MG63 (cell line): ENCODE data around the gene GYPC. TPM values are rescaled to one million over a fixed set of nuclear protein-coding genes. Genes with fewer than 3 reads are reported as not detected.
A peak's percentile ranks its signal among the peaks of the same experiment; 100 is the strongest.
"Not testable (repeated sequence)": the region's sequence is repeated elsewhere in the genome, so short reads cannot be mapped to it uniquely, and the experiment has no call there.

Experiments used
- DNase-seq: peaks from one replicate; pipeline ENCODE4 v3.0.0-alpha.2; 2020
- H3K27me3 ChIP-seq: fragments of 250-450 bp; sonication (Bioruptor Pico); 2 replicates; pipeline ENCODE4 v1.5.1; 2020; ENCODE audit warnings: mild to moderate bottlenecking, moderate library complexity
- H3K36me3 ChIP-seq: fragments of 250-450 bp; sonication (Bioruptor Pico); 2 replicates; pipeline ENCODE4 v1.5.1; 2020; ENCODE audit warnings: mild to moderate bottlenecking, moderate library complexity
- H3K4me3 ChIP-seq: fragments of 250-450 bp; sonication (Bioruptor Pico); 2 replicates; pipeline ENCODE4 v1.5.1; 2020; ENCODE audit warnings: mild to moderate bottlenecking, moderate library complexity
- H3K9me3 ChIP-seq: fragments of 250-450 bp; sonication (Bioruptor Pico); 2 replicates; pipeline ENCODE4 v1.5.1; 2020; ENCODE audit warnings: mild to moderate bottlenecking, moderate library complexity
- total RNA-seq: library from RNA; depleted of rRNA; stranded (reverse); fragments of >200 nt; shearing (Covaris generic); gene quantifications from 2 replicates; pipeline ENCODE4 v1.2.3, GENCODE V29; 2014; ENCODE audit warnings: low replicate concordance

The GYPC gene
- total RNA-seq, 1 experiment from 2014 or later = 118 TPM

DNA sequence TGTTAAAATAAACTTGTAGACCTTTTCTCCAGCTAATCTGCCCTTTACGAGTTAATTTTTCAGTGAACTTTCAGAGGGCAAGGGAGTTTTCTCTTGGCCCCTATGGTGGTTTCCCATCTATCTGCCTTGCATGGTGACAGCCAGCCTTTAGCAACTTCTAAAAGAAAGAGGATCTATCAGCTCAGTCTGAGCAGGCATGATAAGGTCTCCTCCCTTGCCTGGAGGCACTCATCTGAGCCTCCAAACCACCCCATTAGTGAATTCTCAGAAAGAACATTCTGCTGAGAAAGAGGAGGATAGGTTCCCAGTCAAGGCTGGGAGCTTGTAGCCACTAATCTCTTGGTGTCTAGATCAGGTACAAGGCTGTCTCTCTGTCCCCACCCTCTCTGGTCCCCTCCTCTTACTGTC, 10.7 kb upstream of the GYPC start:
- no peaks in the 10 kb centered on the region for H3K9me3 ChIP-seq

DNA sequence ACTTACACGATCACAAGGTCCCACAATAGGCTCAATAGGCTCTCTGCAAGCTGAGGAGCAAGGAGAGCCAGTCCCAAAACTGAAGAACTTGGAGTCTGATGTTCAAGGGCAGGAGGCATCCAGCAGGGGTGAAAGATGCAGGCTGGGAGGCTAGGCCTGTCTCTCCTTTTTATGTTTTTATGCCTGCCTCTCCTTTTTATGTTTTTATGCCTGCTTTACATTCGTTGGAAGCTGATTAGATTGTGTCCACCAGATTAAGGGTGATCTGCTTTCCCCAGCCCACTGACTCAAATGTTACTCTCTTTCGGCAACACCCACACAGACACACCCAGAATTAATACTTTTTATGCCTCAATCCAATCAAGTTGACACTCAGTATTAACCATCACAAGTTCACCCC, 9.9 kb upstream of the GYPC start:
- H3K4me3 ChIP-seq = no peak overlapping the region
- H3K9me3 ChIP-seq = no peaks in the 10 kb centered on the region
- no peak for DNase-seq
- no peaks in the 10 kb centered on the region for H3K36me3 ChIP-seq
- H3K27me3 ChIP-seq = no peaks in the 10 kb centered on the region

More for the DNA sequence above, 10.7 kb upstream of the GYPC start:
- H3K36me3 ChIP-seq = no peaks in the 10 kb centered on the region
- DNase-seq = no peak
- H3K4me3 ChIP-seq = no peak overlapping the region
- H3K27me3 ChIP-seq = no peaks in the 10 kb centered on the region

DNA sequence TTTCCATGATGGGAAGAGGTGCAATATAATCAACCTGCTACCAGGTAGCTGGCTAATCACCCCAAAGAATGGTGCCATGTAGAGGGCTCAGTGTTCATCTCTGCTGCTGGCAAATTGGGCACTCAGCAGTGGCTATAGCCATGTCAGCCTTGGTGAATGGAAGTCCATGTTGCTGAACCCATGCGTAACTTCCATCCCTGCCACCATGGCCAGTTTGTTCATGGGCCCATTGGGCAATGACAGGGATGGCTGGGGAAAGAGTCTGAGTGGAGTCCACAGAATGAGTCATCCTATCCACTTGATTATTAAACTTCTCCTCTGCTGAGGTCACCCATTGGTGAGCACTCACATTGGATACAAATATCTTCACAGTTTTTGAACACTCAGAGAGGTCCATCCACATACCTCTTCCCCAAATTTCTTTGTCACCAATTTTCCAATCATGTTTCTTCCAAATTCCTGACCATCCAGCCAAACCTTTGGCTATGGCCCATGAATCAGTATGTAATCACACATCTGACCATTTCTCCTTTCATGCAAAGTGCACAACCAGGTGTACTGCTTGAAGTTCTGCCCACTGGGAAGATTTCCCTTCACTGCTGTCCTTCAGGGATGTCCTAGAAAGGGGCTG, 8.1 kb upstream of the GYPC start:
- H3K9me3 ChIP-seq, DNase-seq, H3K4me3 ChIP-seq, H3K36me3 ChIP-seq, H3K27me3 ChIP-seq: not testable (repeated sequence)

DNA sequence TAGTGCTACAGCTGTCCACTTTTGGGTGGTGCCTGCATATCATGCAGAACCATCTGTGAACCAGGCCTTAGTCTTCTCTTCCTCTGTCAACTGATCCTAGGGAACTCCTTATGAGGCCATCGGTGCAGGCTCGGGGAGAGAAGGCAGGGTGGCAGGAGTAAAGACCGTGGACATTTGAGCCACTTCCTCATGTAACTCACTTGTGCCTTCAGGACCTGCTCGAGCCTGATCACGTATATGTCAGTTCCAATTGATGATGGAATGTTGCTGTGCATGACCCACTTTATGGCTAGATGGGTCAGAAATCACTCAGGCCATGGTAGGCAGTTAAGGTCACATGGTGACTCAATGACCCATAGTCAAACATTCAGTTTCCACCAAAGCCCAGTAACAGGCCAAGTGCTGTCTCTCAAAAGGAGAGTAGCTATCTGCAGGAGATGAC, 7.6 kb upstream of the GYPC start:
- H3K36me3 ChIP-seq, DNase-seq, H3K4me3 ChIP-seq, H3K9me3 ChIP-seq, H3K27me3 ChIP-seq: not testable (repeated sequence)

DNA sequence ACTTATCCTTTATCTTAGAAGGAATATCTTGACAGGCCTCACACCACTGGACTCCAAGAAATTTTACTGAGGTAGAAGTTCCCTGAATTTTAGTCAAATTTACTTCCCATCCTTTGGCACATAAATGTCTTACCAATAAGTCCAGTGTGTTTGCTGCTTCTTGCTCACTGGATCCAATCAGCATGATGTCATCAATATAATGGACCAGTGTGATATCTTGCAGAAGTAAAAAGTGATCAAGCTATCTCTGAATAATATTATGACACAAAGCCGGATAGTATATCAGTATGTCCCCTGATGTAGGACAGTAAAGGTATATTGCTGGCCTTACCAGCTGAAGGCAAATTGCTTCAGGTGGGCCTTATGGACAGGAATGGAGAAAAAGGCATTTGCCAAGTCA, 6.9 kb upstream of the GYPC start:
- Histone ChIP-seq H3K36me3 (no peaks in the 10 kb centered on the region), H3K27me3 (no peaks in the 10 kb centered on the region), H3K9me3 (no peaks in the 10 kb centered on the region), H3K4me3 (no peak overlapping the region)
- no peak for DNase-seq

DNA sequence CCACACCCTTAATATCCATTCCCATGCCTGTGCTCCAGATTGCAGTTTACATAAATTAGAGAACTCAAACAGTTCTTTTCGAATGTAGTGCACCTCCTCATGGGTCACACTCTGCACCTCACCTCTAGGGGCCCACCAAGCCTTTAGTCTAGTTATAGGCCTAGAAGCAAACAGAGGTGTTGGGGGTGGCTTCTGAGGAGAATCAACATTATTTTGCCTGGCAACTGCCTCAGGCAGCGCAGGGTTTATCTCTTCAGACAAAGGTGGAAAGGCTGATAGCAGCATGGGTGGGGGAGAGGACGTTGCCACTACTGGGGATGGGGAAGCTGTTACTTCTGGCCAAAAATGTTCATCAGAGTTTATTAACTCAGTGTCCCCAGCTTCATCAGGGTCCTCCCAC, 5.0 kb upstream of the GYPC start:
- no peak for DNase-seq
- H3K27me3 ChIP-seq = no peaks in the 10 kb centered on the region
- H3K4me3 ChIP-seq = no peak overlapping the region
- no peaks in the 10 kb centered on the region for H3K9me3 ChIP-seq
- no peaks in the 10 kb centered on the region for H3K36me3 ChIP-seq

DNA sequence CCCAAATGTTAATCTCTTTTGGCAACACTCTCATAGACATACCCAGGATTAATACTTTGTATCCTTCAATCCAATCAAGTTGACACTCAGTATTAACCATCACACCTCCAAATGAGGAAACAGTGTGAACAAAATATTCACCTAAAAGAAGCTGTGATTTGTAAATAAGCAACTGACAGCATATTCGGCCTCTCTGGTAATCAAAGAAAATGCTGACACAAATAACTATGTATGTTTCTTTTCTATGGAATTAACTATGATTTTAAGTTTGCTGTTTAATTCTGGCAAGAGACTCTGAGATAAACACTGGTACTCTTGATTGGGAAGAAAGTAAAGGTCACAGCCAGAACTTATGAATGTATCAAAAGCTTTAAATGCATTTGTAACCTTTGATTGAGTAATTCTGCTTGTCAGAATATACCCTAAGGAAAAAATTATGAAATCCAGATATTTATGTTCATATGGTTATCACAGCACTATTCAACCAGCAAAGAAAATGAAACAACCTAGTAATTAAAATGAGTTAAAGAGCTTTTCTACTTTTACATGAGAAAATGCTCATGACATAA, 3.6 kb upstream of the GYPC start:
- DNase-seq = no peak
- Histone ChIP-seq H3K36me3 (no peaks in the 10 kb centered on the region), H3K9me3 (no peaks in the 10 kb centered on the region), H3K4me3 (no peak overlapping the region), H3K27me3 (no peaks in the 10 kb centered on the region)

DNA sequence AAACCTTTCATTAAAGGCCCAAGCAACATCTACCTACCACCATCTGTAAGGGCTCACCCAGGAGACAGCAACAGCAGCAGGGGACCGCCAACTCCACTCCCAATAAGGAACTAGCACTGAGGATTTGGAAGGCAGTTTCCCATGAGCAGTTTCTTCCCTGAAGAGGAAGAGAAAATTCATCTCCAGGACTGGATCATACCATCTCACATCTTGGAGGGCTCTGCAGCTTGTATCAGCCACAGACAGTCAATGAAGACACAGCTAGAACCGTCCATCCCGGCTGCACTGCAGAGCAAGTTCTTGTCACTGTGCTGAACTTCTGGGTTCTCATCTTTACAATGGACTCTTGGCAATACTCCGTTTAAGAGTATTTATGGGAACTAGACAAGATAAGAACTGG, 2.8 kb upstream of the GYPC start:
- no peaks in the 10 kb centered on the region for H3K9me3 ChIP-seq
- no peaks in the 10 kb centered on the region for H3K27me3 ChIP-seq
- DNase-seq = no peak
- no peaks in the 10 kb centered on the region for H3K36me3 ChIP-seq
- H3K4me3 ChIP-seq = no peak overlapping the region

DNA sequence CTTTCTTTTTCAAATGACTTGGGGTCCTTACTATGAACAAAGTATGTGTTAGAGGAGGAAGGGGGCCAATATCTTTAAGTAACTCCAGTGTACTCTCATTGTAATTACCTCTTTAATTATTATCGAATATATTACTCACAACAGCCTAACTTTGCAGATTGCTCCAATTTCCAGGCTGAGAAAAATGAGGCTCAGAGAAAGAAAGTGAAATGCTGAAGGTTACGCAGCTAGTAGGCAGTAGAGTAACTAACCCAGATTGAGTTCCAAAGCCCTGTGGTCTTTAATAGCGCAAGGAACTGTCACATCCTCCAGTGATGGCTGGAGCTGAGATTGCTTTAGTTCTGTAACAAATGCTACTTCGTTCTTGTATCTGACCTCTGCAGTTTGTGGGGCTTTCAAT, 2.2 kb upstream of the GYPC start:
- DNase-seq = no peak
- Histone ChIP-seq H3K9me3 (no peaks in the 10 kb centered on the region), H3K36me3 (no peaks in the 10 kb centered on the region), H3K4me3 (no peak overlapping the region), H3K27me3 (no peaks in the 10 kb centered on the region)

DNA sequence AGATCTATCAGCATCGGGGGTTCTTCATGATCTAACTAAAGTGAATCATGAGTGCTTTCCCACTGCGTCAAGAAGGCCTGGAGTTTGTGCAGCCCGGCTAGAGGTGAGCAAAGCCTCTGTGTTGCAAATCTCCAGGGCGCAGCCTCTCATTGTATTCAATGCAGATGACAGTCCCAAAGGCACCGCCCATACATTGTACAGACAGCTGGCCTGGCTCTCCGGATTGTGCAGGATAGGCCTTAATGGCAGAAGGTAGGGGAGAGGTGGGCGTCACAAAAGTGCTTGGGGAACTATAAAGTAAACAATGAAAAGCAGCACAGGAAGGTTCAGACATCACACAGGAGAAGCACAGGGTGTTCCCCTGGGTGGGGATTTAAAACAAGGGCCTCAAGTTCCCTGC, 907 bp upstream of the GYPC start:
- DNase-seq = no peak
- H3K27me3 ChIP-seq = no peaks in the 10 kb centered on the region
- H3K36me3 ChIP-seq = 0 out of 2 replicates have a peak, but pooled peaks cover 4% of the 10 kb centered on the region
- no peaks in the 10 kb centered on the region for H3K9me3 ChIP-seq
- peak overlapping the region; percentile 79 for H3K4me3 ChIP-seq

DNA sequence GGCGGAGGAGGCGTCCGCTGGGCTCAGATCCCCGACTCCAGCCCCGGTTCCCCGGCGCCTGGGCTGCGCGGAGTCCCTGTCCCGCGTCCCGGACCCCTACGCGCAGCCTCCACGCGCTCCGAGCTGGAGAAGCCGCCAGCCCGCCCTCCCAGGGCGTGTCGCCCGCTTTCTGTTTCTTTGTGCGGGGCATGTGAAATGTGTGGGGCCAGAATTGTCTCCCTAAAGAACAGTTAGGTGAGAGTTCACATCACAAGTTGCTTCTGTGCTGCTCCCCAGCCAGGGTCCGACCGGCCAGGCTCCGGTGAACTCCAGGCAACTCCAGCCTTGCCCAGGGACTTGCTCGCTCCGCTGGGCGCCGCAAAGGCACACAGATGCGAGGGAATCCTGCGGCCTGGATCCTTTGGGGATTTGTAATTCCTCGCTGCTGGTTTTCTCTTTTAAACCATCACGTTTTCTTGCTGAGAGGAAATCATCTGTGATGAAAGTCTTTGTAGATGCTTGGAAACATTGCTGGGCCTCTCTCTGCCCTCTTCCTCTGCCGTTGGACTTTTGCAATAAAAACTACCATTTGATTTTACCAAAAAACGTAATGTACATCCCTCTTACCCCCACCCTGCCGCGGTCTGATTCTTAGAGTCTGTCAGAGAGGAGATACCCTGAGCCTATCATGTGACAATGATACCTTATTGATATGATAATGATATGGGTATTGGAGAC, 631 bp downstream of the GYPC start:
- Histone ChIP-seq H3K9me3 (no peaks in the 10 kb centered on the region), H3K27me3 (no peaks in the 10 kb centered on the region), H3K36me3 (0 out of 2 replicates have a peak, but pooled peaks cover 5% of the 10 kb centered on the region), H3K4me3 (peak overlapping the region; percentile 79)
- DNase-seq = peak; percentile 38

DNA sequence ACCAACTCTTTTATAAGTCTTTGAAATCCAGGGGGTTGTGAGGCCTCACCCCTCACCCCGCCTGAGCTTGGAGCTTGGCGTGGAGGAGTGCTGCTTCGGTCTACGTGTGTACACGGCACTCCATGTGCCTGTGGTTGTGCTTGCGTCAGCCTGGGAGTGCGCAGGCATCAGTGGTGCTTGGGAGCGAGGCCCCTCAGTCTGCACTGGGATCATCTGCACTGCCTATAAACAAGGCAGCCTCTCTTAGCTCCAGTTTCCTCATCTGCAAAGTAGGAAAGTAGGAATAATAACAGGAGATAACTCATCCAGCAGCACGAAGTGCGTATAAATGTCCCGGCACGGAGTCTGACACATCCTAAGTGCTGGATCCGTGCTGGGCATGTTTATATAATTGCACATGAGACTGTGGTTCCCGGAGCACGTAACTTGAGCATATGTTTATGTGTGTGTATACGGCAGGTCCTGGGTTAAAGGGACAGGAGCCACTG, 1.2 kb downstream of the GYPC start:
- H3K9me3 ChIP-seq = no peaks in the 10 kb centered on the region
- no peaks in the 10 kb centered on the region for H3K27me3 ChIP-seq
- H3K4me3 ChIP-seq = peak overlapping the region; percentile 79
- DNase-seq = peak; percentile 86
- H3K36me3 ChIP-seq = 0 out of 2 replicates have a peak, but pooled peaks cover 5% of the 10 kb centered on the region

DNA sequence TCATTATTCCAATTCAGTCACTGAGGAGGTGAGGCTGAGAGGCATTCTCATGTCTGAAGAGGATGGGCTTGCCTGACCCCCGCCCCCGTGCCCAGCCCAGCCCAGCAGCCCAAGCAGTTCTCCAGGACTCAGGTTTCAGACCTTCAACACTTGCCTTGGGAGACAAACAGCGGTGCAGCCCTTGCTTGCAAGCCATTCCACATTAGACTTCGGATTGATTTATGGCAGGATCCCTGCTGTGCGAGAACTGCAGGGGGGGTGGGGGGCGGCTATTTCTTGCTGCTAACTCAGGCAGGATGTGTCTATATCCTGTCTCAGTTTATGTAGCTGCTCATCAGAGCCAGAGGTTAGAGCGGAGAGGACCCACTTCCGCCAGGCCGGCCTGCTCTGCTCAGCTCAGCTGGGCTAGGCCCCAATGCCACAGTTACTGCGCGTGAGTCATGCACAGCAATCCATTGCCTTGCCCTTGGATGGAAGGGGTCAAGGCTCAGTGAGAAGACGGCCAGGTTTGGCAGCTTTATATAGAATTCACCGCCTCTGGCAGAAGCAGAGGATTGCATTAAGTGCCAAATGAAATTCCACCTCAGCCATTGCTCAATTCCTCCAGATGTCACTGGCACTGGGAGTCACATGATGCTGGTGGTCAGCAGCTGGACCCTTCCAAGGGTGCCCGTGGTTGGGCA, 1.8 kb downstream of the GYPC start:
- H3K4me3 ChIP-seq = peak overlapping the region; percentile 79
- no peaks in the 10 kb centered on the region for H3K9me3 ChIP-seq
- 0 out of 2 replicates have a peak, but pooled peaks cover 5% of the 10 kb centered on the region for H3K36me3 ChIP-seq
- DNase-seq = peak; percentile 99
- H3K27me3 ChIP-seq = no peaks in the 10 kb centered on the region

DNA sequence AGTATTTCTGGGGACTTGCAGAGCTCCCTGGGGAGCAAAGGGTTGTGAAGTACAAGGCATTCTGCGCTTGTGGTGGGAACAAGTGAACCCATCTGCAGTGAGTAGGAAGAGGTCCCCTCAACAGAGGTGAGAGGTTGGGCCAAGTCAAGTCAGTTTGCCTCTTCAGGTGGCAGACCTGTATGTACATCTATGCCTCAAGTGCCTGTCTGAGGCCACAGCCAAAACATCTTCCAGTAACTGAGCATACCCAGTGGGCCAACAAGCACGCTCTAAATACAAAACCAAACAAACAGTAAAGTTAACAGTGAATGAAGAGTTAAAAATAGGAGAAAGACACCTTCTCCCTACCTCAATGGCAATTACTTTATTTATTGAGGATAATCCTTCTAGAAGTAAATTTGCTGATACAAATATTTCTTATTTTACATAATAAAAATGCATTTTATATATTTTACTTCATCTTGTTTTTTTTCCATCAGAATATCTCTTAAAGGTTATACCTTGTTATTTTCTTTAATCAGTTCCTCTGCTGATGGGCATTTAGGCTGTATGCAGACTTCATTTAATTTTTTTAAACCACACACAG, 2.5 kb downstream of the GYPC start:
- H3K27me3 ChIP-seq = no peaks in the 10 kb centered on the region
- no peak overlapping the region for H3K4me3 ChIP-seq
- H3K36me3 ChIP-seq = 0 out of 2 replicates have a peak, but pooled peaks cover 5% of the 10 kb centered on the region
- no peak for DNase-seq
- no peaks in the 10 kb centered on the region for H3K9me3 ChIP-seq

DNA sequence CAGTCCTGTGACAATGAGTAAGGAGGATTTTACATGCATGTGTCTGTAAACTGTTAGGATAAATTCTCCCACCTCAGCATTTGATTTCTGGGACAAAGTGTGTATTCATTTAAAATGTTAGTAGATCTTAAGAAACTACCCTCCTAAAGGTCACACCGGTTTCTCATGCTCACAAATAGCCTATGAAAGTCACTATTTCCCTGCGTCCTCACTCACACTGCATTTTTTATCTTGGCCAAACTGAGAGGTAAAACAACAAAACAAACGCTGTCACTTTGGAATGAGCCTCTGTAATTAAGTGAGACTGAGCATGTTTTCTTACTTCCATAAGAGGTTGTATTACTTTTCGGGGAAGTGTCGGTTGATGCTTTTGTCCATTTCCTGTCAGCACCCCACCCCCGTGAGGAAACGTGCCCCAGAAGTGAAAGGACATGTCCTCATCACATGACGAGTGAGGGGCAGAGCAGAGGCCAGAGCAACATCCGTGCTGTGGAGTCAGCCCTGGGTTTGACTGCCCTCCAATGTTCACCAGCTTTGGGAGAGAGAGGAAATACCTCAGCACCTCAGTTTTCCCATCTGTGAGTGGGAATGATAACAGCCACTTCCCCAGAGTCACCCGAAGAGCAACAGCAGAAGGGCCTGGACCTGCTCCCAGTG, 3.1 kb downstream of the GYPC start:
- no peak for DNase-seq
- H3K36me3 ChIP-seq = 0 out of 2 replicates have a peak, but pooled peaks cover 5% of the 10 kb centered on the region
- H3K9me3 ChIP-seq = no peaks in the 10 kb centered on the region
- H3K4me3 ChIP-seq = no peak overlapping the region
- no peaks in the 10 kb centered on the region for H3K27me3 ChIP-seq
